Keratinocyte (primary cell): ENCODE data around the gene ATP11B.

ENCODE experiments used
- EZH2 ChIP-seq: IDR thresholded peaks from one replicate; pipeline ENCODE4 v1.6.1; 2012; ENCODE audit warnings: inconsistent platforms, mild to moderate bottlenecking, low read length, moderate library complexity
- TF ChIP-seq, protein P1 (sequence below), 3 experiments: IDR thresholded peaks in 1 of 3; conservative IDR thresholded peaks in 1 of 3; optimal IDR thresholded peaks in 1 of 3; 2 replicates in 2 of 3; 3 replicates in 1 of 3; pipeline versions ENCODE3 to v1.5.1; 2011; ENCODE audit warnings: low read length in 3 of 3, mild to moderate bottlenecking in 3 of 3, moderate library complexity in 2 of 3, control low read depth in 1 of 3, inconsistent platforms in 1 of 3; ENCODE audit not compliant: insufficient read depth in 2 of 3; ENCODE audit errors: extremely low read depth in 1 of 3

- TF ChIP-seq, protein P1, sequence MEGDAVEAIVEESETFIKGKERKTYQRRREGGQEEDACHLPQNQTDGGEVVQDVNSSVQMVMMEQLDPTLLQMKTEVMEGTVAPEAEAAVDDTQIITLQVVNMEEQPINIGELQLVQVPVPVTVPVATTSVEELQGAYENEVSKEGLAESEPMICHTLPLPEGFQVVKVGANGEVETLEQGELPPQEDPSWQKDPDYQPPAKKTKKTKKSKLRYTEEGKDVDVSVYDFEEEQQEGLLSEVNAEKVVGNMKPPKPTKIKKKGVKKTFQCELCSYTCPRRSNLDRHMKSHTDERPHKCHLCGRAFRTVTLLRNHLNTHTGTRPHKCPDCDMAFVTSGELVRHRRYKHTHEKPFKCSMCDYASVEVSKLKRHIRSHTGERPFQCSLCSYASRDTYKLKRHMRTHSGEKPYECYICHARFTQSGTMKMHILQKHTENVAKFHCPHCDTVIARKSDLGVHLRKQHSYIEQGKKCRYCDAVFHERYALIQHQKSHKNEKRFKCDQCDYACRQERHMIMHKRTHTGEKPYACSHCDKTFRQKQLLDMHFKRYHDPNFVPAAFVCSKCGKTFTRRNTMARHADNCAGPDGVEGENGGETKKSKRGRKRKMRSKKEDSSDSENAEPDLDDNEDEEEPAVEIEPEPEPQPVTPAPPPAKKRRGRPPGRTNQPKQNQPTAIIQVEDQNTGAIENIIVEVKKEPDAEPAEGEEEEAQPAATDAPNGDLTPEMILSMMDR (optimal IDR thresholded peaks at IDR 0.05 in 1 of 3, IDR thresholded peaks at IDR 0.05 in 1 of 3, conservative IDR thresholded peaks at IDR 0.05 in 1 of 3; ENCODE audit: extremely low read depth in 1 of 3, insufficient read depth in 2 of 3, low read length in 3 of 3) = no peak
- TF ChIP-seq EZH2 = no peak
Observed at GRCh38 chr3:182793663-182794454, 555 bp downstream of the ATP11B start.
